NCI-H524 (cell line): Measurements from ENCODE around the gene KRTAP10-6.
"Not testable (repeated sequence)": the region's sequence is repeated elsewhere in the genome, so short reads cannot be mapped to it uniquely, and the experiment has no call there.

Source experiments
- DNase-seq, 2 experiments: peaks; one replicate each; lab custom pipeline; 2025; lab: John Stamatoyannopoulos, UW

KRTAP10-6 gene

DNA sequence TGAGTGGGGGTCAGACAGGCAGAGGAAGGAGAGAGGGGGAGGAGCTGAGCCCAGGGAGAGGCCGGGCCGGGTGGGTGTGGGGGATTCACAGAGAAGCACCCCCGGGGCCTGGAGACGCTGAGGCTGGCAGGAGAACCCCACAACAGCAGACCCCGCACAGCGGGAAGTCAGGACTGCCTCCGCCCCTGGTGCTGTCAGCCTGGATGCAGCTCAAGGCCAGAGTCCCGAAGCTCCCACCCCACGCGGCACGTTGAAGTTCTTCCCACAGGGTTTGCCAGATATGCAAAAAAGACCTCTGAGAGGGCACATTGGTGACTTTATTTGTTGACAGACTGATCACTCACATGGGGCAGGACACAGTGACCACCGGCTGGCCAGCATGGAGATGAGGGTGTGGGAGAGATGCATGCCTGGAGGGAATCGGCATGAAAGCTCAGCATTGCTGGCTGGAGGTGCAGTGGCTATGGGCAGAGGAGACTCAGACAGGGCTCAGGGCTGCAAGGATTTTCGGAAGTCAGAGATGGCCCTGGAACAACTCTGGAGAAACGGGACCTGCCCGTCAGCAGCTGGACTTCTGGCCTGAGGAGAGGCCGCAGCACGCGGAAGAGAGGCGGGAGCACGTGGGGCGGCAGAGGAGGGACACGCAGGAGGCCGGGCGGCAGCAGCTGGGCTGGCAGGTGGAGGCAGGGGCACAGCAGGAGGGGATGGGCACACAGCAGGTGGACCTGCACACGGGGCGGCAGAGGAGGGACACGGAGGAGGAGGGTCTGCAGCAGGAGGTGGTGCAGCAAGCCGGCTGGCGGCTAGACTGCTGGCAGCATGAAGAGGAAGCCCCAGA, 34.6 kb downstream of the KRTAP10-6 start:
- DNase-seq: no peak

DNA sequence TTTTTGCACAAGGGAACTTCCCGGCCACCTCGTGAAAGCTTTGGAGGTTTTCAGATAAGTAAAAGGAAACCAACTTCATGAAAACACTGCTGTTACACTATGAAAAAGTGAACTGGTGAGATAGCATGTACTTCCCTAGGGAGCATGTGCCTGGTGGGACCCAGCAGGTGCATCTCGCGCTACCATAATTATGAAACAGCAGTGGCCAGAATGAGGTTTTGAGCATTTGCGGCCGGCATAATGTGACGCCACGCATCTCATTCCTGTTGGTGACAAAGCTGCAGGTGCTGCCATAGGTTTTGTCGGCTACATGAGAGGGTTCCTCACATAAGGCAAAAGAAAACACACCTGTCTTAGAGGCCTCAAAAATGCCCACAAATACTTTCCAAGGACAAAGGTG, 35.4 kb downstream of the KRTAP10-6 start:
- DNase-seq: no peak

DNA sequence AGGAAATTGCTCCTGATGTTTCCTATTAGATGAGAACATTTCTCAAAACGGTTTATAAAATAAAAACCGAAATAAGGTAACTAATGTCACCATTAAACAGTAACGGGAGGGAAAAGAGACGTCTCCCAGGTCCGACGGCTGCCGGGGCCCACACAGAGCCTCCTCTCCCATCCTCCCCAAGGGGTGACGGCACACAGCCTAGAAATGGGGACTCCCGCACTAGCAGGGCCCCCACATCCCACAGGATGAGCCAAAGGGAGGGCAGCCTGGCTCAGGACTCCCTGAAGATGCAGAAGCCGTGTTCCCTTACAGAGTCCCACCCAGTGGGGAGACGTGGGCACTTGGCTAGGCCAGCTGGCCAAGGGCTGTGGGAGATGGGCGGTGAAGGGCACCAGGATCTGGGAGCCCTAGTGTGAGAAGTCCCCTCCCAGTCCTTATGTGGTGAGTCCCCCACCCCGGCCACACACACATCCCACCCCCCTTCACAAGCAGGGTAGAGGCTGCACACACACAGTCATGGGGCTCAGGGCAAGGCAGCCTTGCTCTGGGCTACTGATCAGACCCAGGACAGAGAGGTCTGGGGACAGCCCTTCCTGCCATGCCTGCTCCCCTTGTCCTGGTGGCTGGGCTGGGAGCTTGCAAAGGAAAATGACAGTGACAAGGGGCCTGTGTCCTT, 37.0 kb downstream of the KRTAP10-6 start:
- no peak for DNase-seq

DNA sequence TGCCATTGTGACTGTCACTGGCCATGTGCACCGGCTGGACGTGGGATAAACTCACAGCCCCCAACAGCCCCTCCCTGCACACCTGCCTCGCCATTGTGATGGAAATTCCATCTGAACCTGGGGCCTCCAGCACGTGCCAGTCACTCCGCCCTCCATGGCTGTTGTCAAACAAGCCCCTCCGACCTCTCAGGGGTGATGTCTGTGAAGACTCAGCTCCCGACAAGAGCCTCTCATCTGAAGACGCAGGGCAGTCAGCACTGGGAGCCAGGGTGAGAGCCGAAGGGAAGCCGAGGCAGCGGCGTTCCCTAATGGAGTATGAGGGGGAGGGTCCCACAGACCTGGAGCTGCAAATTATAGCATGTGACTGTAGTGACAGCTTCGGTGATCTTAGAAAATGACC, 39.6 kb downstream of the KRTAP10-6 start:
- DNase-seq: no peak

DNA sequence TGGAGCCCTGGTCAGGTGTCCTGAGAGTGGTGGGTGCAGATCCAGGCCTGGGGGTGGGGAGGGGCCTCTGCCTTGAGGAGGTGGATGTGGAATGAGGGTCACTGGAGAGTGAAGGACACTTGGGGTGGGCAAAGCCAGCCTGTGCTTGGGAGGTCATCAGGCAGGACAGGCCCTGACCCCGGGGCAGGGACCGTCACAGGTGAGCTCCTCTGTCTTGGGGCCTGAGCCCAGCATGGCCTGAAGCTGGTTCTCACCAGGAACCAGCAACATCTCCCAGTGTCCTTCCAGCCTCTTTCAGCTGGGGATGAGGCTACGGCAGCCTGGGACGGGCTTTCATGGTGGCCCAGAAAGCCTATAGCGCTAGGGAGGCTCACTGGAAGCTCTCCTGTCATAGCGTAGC, 40.2 kb downstream of the KRTAP10-6 start:
- no peak for DNase-seq

DNA sequence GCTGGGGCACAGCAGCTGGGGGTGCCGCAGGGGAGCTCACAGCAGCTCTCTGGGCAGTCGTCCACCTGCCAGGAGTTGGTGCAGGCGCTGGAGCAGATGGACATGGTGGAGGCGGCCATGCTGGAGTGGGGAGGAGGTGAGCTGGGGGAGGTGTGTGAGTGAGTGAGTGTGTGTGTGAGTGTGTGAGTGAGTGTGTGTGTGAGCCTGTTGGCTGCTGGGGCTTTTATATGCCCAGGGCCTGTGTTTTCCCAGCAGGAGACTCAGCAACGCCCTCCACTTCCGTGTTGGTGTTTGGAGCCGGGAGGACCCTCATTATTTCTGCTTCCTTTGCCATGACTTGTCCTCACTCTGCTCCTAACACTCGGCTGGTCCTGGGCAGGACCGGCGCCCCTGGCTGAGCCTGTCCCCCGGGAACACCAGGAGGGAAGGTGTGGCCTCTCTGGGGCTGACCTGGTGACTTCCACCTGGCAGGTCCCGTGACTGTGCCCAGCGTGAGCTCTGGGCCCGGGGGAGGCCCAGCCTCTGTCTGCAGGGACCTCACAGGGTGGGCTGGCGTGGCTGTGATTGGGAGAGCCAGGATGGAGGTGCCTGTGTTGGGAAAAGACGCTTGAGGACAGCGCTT, 40.9 kb downstream of the KRTAP10-6 start, which contains the start of gene KRTAP10-2:
Gene KRTAP10-2 (minus strand): TSS at position 166 of the 622 bp plus-strand sequence. CDS start 47 bp downstream, at position 119.
- peak in 1 of 2 experiments; percentile 26 for DNase-seq

DNA sequence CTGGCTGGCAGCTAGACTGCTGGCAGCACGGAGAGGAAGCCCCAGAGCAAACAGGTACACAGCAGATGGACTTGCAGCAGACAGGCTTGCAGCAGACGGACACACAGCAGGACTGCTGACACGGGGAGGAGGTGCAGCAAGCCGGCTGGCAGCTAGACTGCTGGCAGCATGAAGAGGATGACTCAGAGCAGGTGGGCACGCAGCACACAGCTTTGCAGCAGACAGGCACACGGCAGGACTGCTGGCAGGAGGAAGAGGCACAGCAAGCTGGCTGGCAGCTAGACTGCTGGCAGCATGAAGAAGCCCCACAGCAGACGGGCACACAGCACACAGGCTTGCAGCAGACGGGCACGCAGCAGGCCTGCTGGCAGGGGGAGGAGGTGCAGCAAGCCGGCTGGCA, 41.5 kb downstream of the KRTAP10-6 start:
- no peak for DNase-seq

DNA sequence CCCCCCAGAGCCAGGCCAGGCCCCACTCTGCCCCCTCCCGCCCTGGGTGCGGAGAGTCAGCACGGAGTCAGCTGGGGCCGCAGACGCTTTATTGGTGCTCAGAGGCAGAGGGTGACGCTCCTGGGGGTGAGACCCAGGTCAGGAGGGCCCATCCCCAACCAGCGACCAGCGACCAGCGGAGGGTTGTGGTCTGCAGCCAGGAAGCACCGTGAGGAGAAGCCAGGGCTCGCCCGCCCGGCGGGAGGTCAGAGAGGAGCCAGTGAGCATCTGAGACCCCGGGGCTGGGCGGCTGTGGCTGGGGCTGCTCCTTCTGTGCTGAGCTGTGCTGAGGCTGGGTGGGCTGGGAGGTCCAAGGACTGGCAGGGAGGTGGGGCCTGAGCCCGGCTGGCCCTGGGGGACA, 42.0 kb downstream of the KRTAP10-6 start:
- not testable (repeated sequence) for DNase-seq

DNA sequence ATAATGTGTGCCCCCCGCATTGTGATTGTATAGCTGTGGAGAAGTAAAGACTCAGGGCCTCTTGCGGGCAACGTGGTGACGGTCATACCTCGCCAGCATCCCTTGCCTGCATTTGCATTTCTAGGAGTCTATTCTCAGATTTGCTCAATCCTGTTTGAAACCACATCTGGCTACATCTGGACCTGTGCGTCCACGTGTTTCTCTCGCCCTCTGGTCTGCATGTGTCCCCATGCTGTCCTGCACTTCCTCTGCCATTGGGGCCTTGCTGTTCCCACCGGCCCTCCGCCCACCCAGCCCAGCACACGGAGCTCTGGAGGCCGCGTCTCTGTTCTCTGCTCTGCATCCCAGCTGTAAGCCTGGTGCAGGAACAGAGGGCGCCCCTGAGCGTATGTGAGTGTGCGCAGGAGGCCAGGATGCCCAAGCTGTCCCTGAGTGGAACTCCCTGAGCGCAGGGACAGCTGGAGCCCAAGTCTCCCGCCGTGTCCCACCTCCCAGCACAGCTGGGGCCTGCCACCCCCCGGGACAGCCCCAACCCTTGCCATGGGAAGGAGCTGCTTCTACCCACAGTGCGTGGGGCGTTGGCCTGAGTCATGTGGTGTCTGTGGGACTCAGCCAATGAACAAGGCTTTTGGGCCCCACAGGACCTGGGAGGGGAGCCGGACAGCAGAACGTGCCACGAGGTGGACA, 42.6 kb downstream of the KRTAP10-6 start:
- DNase-seq: peak in 1 of 2 experiments; percentile 75

DNA sequence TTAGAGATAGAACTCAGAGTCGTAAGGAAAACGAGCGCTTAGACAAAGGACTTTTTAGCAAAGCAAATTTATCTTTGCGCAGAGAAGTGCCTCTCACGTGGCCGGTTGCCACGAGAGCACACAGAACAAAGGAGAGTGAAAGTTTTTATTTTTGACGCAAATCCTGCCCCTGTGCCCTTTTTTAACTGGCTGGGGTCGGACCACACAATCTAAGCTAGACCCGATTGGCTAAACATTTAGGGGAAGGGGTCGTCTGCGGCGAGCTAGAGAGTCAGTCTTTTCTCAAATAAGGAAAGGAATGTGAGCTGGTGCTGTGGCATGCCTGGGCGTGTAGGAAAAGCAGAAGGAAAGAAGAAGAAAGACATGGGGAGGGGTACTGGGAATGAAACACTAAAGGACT, 43.4 kb downstream of the KRTAP10-6 start:
- no peak for DNase-seq

DNA sequence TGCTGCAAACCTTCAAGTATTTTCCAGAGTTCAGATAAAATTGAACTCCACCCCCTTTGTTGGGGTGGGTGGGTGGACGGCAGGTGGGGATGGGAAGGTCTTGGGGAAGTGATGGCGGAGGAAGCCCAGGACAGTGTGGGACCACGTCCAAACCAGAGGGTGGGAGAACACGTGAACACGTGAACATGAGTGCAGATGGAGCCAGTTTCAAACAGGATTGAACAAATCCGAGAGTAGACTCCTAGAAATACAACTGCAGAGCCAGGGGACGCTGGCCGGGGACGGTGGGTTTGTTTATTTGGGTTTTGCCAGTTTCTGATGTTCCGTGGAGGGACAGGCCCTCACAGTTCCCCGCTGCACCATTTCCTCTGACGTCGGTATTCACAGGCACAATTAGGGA, 43.9 kb downstream of the KRTAP10-6 start:
- no peak for DNase-seq

DNA sequence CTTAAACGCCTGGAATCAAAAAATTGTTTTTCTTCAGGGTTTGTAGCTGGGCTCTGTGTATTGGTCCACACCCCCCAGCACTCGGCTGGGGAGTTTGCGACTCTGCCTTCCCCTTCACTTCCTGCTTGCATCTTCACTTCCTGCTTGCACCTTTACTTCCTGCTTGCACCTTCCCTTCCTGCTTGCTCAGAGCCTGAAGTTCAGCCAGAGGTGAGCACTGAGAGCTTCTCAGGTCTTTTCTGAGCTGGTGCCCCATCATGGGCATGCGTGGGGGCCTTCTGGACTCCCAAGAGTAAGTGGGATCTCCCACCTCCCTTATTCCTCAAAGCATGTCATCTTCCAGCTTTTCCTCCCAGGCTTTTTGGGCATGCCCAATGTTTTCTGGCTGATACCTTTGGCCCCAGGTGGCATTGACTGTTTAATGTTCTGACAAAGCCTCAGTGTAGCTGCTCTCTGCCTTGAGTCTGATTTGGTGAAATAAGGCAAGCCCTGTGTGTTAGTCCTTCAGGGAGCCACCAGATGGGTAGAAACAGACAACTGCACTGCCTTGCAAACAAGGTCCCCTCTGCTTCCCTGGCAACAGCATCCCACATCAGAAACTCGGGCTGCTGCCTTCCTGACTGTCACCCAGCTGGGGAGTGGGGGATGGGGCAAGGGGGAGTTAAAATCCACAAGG, 44.5 kb downstream of the KRTAP10-6 start:
- DNase-seq: no peak

DNA sequence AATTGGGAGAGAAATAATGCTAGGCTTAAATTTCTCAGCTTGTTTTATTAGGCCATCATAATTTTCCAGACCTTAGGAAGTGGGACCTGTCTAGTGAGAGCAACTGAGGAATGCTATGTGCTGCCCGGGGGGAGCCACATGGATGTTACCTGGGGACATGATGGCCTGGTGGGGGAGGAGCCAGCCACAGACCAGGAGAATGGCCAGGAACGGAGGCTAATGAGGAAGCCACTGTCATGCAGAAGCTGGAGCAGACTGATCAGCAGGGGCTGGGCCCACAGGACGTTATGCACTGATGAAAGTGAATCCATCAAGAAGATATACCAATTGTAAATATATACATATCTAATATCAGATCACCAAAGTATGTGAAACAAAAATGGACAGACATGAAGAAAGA, 47.7 kb downstream of the KRTAP10-6 start:
- DNase-seq: no peak

DNA sequence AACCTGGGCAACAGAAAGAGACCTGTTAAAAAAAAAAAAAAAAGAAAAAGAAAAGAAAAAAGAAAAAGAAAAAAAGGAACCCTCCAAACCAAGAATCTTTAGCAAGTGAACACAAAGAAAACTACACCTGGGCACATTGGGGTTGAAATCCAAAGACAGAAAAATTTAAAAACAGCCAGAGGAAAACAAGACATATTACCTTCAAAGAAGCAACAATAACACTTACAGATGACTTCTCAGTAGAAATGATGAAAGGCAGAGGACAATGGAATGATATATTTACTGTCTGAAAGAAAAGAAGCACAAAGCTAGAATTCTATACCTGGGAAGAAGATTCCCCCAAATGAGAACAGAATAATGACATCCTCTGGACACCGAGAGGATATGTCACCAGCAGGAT, 49.6 kb downstream of the KRTAP10-6 start:
- DNase-seq: no peak
